HG03108 (cell line): ENCODE measurements around the gene APBA3.

Source experiments
- ATAC-seq: cut with Tn5 transposase; IDR thresholded peaks from one replicate; pipeline ENCODE4 v1.9.1; 2021; ENCODE audit warnings: moderate library complexity; ENCODE audit not compliant: unreplicated experiment

Gene APBA3

GRCh38 chr19:3721887-3722442 is 39.5 kb downstream of the APBA3 start:
- no peak for ATAC-seq

GRCh38 chr19:3721131-3721886 is 40.2 kb downstream of the APBA3 start:
- ATAC-seq: no peak

- no peak for ATAC-seq
These were observed 41.1 kb downstream of the APBA3 start for GRCh38 chr19:3720349-3720917.

- ATAC-seq: no peak
These were observed 41.6 kb downstream of the APBA3 start for GRCh38 chr19:3719868-3720267.

GRCh38 chr19:3716147-3716668 is 45.3 kb downstream of the APBA3 start:
- no peak for ATAC-seq

GRCh38 chr19:3712663-3713611 is 48.6 kb downstream of the APBA3 start:
- no peak for ATAC-seq

GRCh38 chr19:3710265-3710812 is 51.2 kb downstream of the APBA3 start:
- no peak for ATAC-seq

- no peak for ATAC-seq
These were observed 53.1 kb downstream of the APBA3 start, which contains the start of gene TJP3 for GRCh38 chr19:3708207-3708931. Gene TJP3, plus strand, starts transcription at chr19:3708384. Its CDS starts 20,049 bp downstream, at chr19:3728433.

GRCh38 chr19:3707868-3708206 is 53.7 kb downstream of the APBA3 start:
- ATAC-seq: no peak

GRCh38 chr19:3701200-3701599 is 60.3 kb downstream of the APBA3 start:
- ATAC-seq: no peak
